Prostate gland (tissue), 2 donors: ENCODE data around the gene CDK14. TPM values are rescaled to one million over a fixed set of nuclear protein-coding genes. Genes with fewer than 3 reads are reported as not detected.

Experiments used
- DNase-seq: peaks from one replicate; pipeline ENCODE4 v3.0.0-alpha.2; 2019; ENCODE audit warnings: low spot score
- H3K27ac ChIP-seq, 2 donors: fragments of 200-600 bp; sonication (generic); 2 replicates each; pipeline ENCODE4 v1.5.1; 2017 to 2019
- H3K27me3 ChIP-seq: fragments of 200-600 bp; sonication (generic); replicated peaks from 2 replicates; pipeline ENCODE4 v1.5.1; 2019; ENCODE audit not compliant: insufficient read depth
- H3K36me3 ChIP-seq, 2 donors: fragments of 200-600 bp; sonication (generic); 1 replicate in 1 of 2; 2 replicates in 1 of 2; pipeline versions ENCODE4 v1.5.1 to v1.8.1; 2017 to 2019
- H3K4me1 ChIP-seq: fragments of 200-600 bp; sonication (generic); replicated peaks from 2 replicates; pipeline ENCODE4 v1.5.1; 2019
- H3K4me3 ChIP-seq, 2 donors: fragments of 200-600 bp; sonication (generic); 2 replicates each; pipeline ENCODE4 v1.5.1; 2017 to 2019
- H3K9me3 ChIP-seq: fragments of 200-600 bp; sonication (generic); 2 replicates; pipeline ENCODE4 v1.5.1; 2017
- POLR2A ChIP-seq: fragments of 450-650 bp; IDR thresholded peaks from one replicate; pipeline ENCODE4 v1.6.1; 2016; ENCODE audit warnings: antibody characterized with exemption, mild to moderate bottlenecking
- POLR2AphosphoS5 ChIP-seq: sonication (generic); formaldehyde crosslinking; IDR thresholded peaks from one replicate; pipeline ENCODE4 v1.6.1; 2017; ENCODE audit warnings: antibody characterized with exemption
- WGBS: methylation state at CpG from one replicate; pipeline ENCODE4 v1.1.5; 2018; 5-methylcytosine and 5-hydroxymethylcytosine counted together
- intact Hi-C: fragments of 100-400 bp; cut with DNase I; formaldehyde crosslinking; loops from one replicate; pipeline ENCODE4 v1.14.2; 2022
- total RNA-seq, 2 donors: library from RNA; depleted of rRNA; stranded (reverse); fragments of >200 nt; gene quantifications; one replicate each; pipeline ENCODE4 v1.1.0, GENCODE V29; 2016
- TF ChIP-seq, protein P1 (sequence below), 4 experiments: fragments of 200-600 bp in 2 of 4; fragments of 450-650 bp in 2 of 4; sonication (generic) in 2 of 4; IDR thresholded peaks; 1 replicate in 3 of 4; 2 replicates in 1 of 4; pipeline ENCODE4 v1.5.1; 2016 to 2019; ENCODE audit warnings: antibody characterized with exemption in 4 of 4, mild to moderate bottlenecking in 2 of 4, moderate library complexity in 2 of 4

Gene CDK14
- total RNA-seq, 2 donors from 2014 or later, result 13.7 to 20.7 TPM

DNA sequence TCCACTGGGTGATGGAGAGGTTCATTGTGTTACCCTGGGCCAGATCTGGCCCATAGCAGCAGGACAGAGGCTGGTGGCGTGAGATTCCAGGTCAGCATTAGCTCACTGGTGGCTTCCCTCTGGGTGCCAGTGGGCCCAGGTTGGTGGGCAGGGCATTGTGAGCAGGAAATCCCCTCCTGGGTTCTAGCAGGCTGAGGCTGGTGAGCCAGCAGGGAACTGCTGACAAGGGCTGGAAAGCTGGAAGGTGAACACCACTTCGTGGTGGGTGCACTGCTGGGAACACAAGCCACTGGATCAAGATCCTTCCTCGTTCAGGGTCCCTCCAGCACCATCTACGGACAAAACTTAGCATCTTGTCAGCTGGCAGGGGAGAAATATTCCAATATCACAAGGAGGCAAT lies 408.9 kb downstream of the CDK14 start:
- DNase-seq, result no peak
- H3K27ac ChIP-seq, result no peak overlapping the region
- no peaks in the 10 kb centered on the region for H3K36me3 ChIP-seq
- no peaks in the 10 kb centered on the region for H3K9me3 ChIP-seq
- WGBS, result 90% methylated on average over 4 of the region's 4 CpGs
- intact Hi-C loops, result no loop called here
- H3K4me1 ChIP-seq, result no peaks in the 10 kb centered on the region
- H3K4me3 ChIP-seq, result no peak overlapping the region
- TF ChIP-seq POLR2AphosphoS5, result no peak
- no peak for TF ChIP-seq POLR2A
- TF ChIP-seq, protein P1, sequence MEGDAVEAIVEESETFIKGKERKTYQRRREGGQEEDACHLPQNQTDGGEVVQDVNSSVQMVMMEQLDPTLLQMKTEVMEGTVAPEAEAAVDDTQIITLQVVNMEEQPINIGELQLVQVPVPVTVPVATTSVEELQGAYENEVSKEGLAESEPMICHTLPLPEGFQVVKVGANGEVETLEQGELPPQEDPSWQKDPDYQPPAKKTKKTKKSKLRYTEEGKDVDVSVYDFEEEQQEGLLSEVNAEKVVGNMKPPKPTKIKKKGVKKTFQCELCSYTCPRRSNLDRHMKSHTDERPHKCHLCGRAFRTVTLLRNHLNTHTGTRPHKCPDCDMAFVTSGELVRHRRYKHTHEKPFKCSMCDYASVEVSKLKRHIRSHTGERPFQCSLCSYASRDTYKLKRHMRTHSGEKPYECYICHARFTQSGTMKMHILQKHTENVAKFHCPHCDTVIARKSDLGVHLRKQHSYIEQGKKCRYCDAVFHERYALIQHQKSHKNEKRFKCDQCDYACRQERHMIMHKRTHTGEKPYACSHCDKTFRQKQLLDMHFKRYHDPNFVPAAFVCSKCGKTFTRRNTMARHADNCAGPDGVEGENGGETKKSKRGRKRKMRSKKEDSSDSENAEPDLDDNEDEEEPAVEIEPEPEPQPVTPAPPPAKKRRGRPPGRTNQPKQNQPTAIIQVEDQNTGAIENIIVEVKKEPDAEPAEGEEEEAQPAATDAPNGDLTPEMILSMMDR (IDR thresholded peaks at IDR 0.05), result no peak
- H3K27me3 ChIP-seq, result no peaks in the 10 kb centered on the region

- no peaks in the 10 kb centered on the region for H3K36me3 ChIP-seq
- 89% methylated on average over 9 of the region's 9 CpGs for WGBS
- H3K9me3 ChIP-seq, result no peaks in the 10 kb centered on the region
- H3K27me3 ChIP-seq, result no peaks in the 10 kb centered on the region
- TF ChIP-seq POLR2A (no peak), POLR2AphosphoS5 (no peak)
- TF ChIP-seq, protein P1 (IDR thresholded peaks at IDR 0.05), result no peak
- H3K4me3 ChIP-seq, result no peak overlapping the region
- intact Hi-C loops, result no loop called here
- no peak overlapping the region for H3K27ac ChIP-seq
- DNase-seq, result no peak
- no peaks in the 10 kb centered on the region for H3K4me1 ChIP-seq
Measured at GRCh38 chr7:91005841-91006240, 409.7 kb downstream of the CDK14 start.

- intact Hi-C loops, result no loop called here
- no peak for DNase-seq
- no peaks in the 10 kb centered on the region for H3K27me3 ChIP-seq
- TF ChIP-seq POLR2AphosphoS5 (no peak), POLR2A (no peak)
- TF ChIP-seq, protein P1 (IDR thresholded peaks at IDR 0.05), result no peak
- H3K4me3 ChIP-seq, result no peak overlapping the region
- no peak overlapping the region for H3K27ac ChIP-seq
- H3K36me3 ChIP-seq, result no peaks in the 10 kb centered on the region
- H3K9me3 ChIP-seq, result no peaks in the 10 kb centered on the region
- 28% methylated on average over 1 of the region's 1 CpG for WGBS
- no peaks in the 10 kb centered on the region for H3K4me1 ChIP-seq
Measured at GRCh38 chr7:91007371-91007770, 411.2 kb downstream of the CDK14 start.

GRCh38 chr7:91013078-91013477 lies 417.0 kb downstream of the CDK14 start:
- Histone ChIP-seq H3K27ac (no peak overlapping the region), H3K4me1 (no peaks in the 10 kb centered on the region), H3K9me3 (no peaks in the 10 kb centered on the region), H3K36me3 (no peaks in the 10 kb centered on the region), H3K27me3 (no peaks in the 10 kb centered on the region), H3K4me3 (no peak overlapping the region)
- intact Hi-C loops, result no loop called here
- WGBS, result 87% methylated on average over 1 of the region's 1 CpG
- TF ChIP-seq POLR2A, result no peak
- TF ChIP-seq POLR2AphosphoS5, result no peak
- TF ChIP-seq, protein P1 (IDR thresholded peaks at IDR 0.05), result no peak
- DNase-seq, result no peak

DNA sequence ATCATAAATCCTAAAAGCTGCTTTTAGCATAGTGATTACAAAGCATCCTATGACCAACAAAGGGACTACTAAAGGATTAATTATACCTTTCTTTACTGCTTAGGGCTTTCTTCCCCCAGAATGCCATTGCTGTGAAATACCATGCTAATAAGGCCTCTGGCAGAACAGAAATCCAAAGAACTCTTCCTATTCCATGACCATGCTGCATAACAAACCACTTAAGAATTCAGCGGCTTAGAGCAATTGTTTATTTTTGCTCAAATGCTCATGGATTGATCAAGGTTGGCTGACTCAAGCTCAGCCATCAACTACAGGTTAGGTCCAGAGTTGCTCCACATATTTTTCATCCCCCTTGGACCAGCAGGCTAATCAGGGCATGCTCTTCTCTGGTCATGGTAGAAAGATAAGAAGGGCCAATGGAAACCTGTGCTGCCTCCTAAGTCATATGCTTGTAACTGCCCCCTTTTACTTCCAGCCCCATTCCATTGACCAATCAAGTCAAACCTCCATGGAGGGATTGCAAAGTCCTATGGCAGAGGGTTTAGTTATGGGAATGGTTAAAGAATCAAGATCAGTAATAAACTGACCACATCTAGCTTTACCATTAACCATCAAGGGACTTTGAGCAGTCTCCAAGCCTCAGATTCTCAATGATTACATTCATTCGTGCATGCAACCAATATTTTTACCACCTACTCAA lies 423.7 kb downstream of the CDK14 start:
- no peaks in the 10 kb centered on the region for H3K36me3 ChIP-seq
- H3K27me3 ChIP-seq, result no peaks in the 10 kb centered on the region
- H3K27ac ChIP-seq, result no peak overlapping the region
- no peak for DNase-seq
- intact Hi-C loops, result no loop called here
- no peaks in the 10 kb centered on the region for H3K4me1 ChIP-seq
- H3K9me3 ChIP-seq, result no peaks in the 10 kb centered on the region
- TF ChIP-seq POLR2AphosphoS5 (no peak), POLR2A (no peak)
- TF ChIP-seq, protein P1 (IDR thresholded peaks at IDR 0.05), result no peak
- WGBS, result 90% methylated on average over 2 of the region's 2 CpGs
- H3K4me3 ChIP-seq, result no peak overlapping the region
